Airway epithelial cell (primary cell): ENCODE results near the gene C1D. TPM values are rescaled to one million over a fixed set of nuclear protein-coding genes. Genes with fewer than 3 reads are reported as not detected.

Experiments used
- total RNA-seq: library from RNA; depleted of rRNA; stranded (reverse); fragments of >200 nt; gene quantifications from 2 replicates; pipeline ENCODE4 v1.2.3, GENCODE V29; 2015

Gene C1D, protein sequence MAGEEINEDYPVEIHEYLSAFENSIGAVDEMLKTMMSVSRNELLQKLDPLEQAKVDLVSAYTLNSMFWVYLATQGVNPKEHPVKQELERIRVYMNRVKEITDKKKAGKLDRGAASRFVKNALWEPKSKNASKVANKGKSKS
- 30.4 and 43.1 TPM in 2 replicates for total RNA-seq

DNA sequence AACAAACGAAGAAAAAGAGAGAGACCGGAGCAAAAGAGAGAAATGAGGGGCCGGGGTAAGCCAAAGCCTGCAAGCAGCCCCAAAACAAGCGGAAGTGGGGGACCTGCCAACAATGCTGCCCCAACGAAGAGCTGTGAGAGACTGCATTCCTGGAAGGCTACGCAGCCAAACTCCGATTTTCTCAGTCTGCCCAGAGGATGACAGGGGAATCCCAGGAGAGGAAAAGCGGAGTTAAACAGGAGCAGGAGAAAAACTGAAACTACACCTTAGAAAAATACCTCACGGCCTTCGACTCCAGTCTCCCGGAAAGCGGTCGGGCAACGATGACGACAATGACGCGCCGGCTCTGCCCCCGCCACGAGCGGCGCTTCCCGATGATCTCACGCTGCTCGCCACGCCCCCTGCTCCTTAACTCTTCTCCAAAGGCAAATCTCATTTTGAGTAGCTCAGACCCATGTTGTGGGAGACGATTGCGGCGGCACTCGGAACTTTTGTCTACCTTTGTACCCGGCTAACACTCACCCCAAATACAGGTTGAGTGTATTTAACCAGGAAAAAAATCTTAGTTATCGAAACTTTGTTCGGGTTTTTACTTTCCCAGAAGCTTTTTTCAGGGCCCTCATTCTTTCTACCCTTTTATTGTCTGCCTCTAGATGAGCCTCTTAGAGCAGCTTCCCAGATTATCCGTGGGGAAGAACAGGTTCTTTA lies at the start of gene C1D:
TSS of gene C1D (minus strand) at position 325 of the 708 bp plus-strand sequence. CDS start 15,694 bp downstream, outside the sequence.

Other genes starting within 250 kb of the C1D start
- gene PNO1, start 94.9 kb upstream of the C1D start, total RNA-seq: 19.8 and 20.3 TPM in 2 replicates
- gene PPP3R1, start 189.5 kb upstream of the C1D start, total RNA-seq: 18.2 and 22.5 TPM in 2 replicates